CD4-positive, alpha-beta T cell treated with Interleukin-21 for 1 hour (primary cell): Measurements from ENCODE around the gene C5AR2.
A peak's percentile ranks its signal among the peaks of the same experiment; 100 is the strongest.

Experiments
- DNase-seq: peaks from one replicate; pipeline ENCODE4 v3.0.0-alpha.2; 2020

The C5AR2 gene

GRCh38 chr19:47390533-47391488 is 58.8 kb downstream of the C5AR2 start:
- no peak for DNase-seq

DNA sequence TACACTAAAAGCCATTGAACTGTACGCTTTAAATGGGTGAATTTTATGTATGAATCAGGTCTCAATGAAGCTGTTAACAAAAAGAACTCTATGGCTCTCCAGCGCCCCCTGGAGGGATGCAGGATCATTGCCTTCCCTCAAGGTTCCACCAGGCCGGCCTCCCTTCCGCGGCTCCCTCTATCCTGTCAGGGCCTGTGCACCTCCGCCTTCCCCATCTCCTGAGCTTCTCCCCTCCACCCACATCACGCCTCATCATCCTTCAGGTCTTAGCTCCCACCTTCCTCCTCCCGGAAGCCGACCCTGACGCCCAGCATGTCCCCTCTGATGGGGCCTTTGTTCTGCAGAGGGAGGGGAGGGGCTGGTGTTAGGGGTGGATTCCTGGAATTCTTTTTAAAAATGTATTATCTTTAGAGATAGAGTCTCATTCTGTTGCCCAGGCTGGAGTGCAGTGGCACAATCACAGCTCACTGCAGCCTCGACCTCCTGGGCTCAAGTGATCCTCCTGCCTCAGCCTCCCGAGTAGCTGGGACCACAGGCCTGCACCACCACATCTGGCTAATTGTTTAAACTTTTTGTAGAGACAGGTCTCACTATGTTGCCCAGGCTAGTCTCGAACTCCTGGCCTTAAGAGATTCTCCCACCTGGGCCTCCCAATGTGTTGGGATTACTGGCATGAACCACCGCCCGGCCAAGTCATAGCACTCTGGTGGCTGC is 59.7 kb downstream of the C5AR2 start:
- DNase-seq = peak; percentile 79
